Activated CD4-positive, CD25-positive, alpha-beta regulatory T cell treated with anti-CD3 and anti-CD28 coated beads, Interleukin-2, amount 50 U/mL, for 16 hours (primary cell): ENCODE results near the gene DOK7.

Source experiments
- DNase-seq: peaks from one replicate; pipeline ENCODE4 v3.0.0-alpha.2; 2020; ENCODE audit warnings: low read depth, low spot score

The DOK7 gene

GRCh38 chr4:3486541-3487540 is 23.7 kb downstream of the DOK7 start:
- no peak for DNase-seq

GRCh38 chr4:3487861-3488260 is 24.8 kb downstream of the DOK7 start:
- no peak for DNase-seq

GRCh38 chr4:3488820-3489219 is 25.7 kb downstream of the DOK7 start:
- DNase-seq, result no peak

- DNase-seq, result no peak
These were observed 26.4 kb downstream of the DOK7 start for GRCh38 chr4:3489451-3489962.

- DNase-seq, result no peak
These were observed 28.7 kb downstream of the DOK7 start for GRCh38 chr4:3491681-3492405.

- no peak for DNase-seq
These were observed 29.9 kb downstream of the DOK7 start for GRCh38 chr4:3492741-3493719.

GRCh38 chr4:3493720-3494461 is 30.8 kb downstream of the DOK7 start:
- DNase-seq, result no peak

GRCh38 chr4:3494462-3494871 is 31.4 kb downstream of the DOK7 start:
- no peak for DNase-seq

- DNase-seq, result no peak
These were observed 32.3 kb downstream of the DOK7 start for GRCh38 chr4:3495204-3495975.

- no peak for DNase-seq
These were observed 32.9 kb downstream of the DOK7 start for GRCh38 chr4:3496021-3496420.

- DNase-seq, result no peak
These were observed 34.0 kb downstream of the DOK7 start for GRCh38 chr4:3497095-3497494.

GRCh38 chr4:3497523-3498389 is 34.6 kb downstream of the DOK7 start:
- no peak for DNase-seq

- no peak for DNase-seq
These were observed 35.3 kb downstream of the DOK7 start for GRCh38 chr4:3498407-3498806.

GRCh38 chr4:3498901-3499510 is 35.9 kb downstream of the DOK7 start:
- no peak for DNase-seq

- DNase-seq, result no peak
These were observed 36.6 kb downstream of the DOK7 start for GRCh38 chr4:3499710-3500109.

GRCh38 chr4:3500111-3500510 is 37.0 kb downstream of the DOK7 start:
- DNase-seq, result no peak

- no peak for DNase-seq
These were observed 37.6 kb downstream of the DOK7 start for GRCh38 chr4:3500634-3501101.

- DNase-seq, result no peak
These were observed 38.2 kb downstream of the DOK7 start for GRCh38 chr4:3501126-3501824.
